ENCODE results near the gene ZNF366.

DNA sequence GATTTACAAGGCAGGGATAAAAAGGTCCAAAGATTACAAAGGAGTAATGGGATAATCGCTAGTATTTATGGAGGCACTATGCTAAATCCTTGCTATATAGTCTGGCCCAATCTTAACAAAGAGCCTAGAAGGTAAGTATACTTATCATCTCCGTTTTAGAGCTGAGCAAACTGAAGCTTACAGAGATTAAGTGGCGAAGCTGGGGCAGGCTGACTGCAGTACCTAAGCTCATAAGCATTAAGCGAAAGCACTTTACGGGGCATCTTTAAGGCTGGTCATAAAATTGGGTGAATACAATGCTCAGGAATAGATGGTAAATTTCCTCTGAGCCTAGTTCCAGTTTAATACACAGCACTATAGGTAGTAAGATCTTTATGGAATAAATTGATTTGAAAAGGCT, 30.0 kb upstream of the ZNF366 start:
- TF ChIP-seq, protein P1, sequence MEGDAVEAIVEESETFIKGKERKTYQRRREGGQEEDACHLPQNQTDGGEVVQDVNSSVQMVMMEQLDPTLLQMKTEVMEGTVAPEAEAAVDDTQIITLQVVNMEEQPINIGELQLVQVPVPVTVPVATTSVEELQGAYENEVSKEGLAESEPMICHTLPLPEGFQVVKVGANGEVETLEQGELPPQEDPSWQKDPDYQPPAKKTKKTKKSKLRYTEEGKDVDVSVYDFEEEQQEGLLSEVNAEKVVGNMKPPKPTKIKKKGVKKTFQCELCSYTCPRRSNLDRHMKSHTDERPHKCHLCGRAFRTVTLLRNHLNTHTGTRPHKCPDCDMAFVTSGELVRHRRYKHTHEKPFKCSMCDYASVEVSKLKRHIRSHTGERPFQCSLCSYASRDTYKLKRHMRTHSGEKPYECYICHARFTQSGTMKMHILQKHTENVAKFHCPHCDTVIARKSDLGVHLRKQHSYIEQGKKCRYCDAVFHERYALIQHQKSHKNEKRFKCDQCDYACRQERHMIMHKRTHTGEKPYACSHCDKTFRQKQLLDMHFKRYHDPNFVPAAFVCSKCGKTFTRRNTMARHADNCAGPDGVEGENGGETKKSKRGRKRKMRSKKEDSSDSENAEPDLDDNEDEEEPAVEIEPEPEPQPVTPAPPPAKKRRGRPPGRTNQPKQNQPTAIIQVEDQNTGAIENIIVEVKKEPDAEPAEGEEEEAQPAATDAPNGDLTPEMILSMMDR (IDR thresholded peaks at IDR 0.05; ENCODE audit: insufficient read depth, low read length, poor library complexity, severe bottlenecking) = no peak
- no peak for TF ChIP-seq EZH2phosphoT487 (conservative IDR thresholded peaks at IDR 0.05; ENCODE audit: low read length)
